Lung (tissue), 12 donors: ENCODE data around the gene SLC17A3. TPM values are rescaled to one million over a fixed set of nuclear protein-coding genes. Genes with fewer than 3 reads are reported as not detected.

Experiments
- ATAC-seq: fragments of 200-7000 bp; cut with Tn5 transposase; one replicate; pipeline ENCODE4 v1.9.1; 2020; ENCODE audit warnings: moderate number of reproducible peaks; ENCODE audit not compliant: insufficient read depth, low FRiP score
- DNase-seq, 3 donors: peaks; one replicate each; pipeline ENCODE4 v3.0.0-alpha.2; 2013 to 2017
- H3K27ac ChIP-seq, 2 donors: one replicate each; pipeline ENCODE4 v1.5.1; 2013; ENCODE audit warnings: mild to moderate bottlenecking in 2 of 2, moderate library complexity in 2 of 2, control low read depth in 1 of 2, inconsistent platforms in 1 of 2, low read depth in 1 of 2, low read length in 1 of 2
- H3K27me3 ChIP-seq, 3 donors: one replicate each; pipeline ENCODE4 v1.5.1; 2013; ENCODE audit warnings: low read length in 2 of 3; ENCODE audit not compliant: control insufficient read depth in 3 of 3, insufficient read depth in 3 of 3
- H3K36me3 ChIP-seq, 4 donors: one replicate each; pipeline ENCODE4 v1.5.1; 2013; ENCODE audit warnings: low read length in 4 of 4, mild to moderate bottlenecking in 1 of 4, moderate library complexity in 1 of 4; ENCODE audit not compliant: control insufficient read depth in 4 of 4, insufficient read depth in 4 of 4
- H3K4me1 ChIP-seq, 5 donors: one replicate each; pipeline ENCODE4 v1.5.1; 2013; ENCODE audit warnings: low read length in 5 of 5, mild to moderate bottlenecking in 2 of 5, moderate library complexity in 1 of 5; ENCODE audit not compliant: control insufficient read depth in 5 of 5, insufficient read depth in 5 of 5
- H3K4me3 ChIP-seq: one replicate; pipeline ENCODE4 v1.5.1; 2013; ENCODE audit warnings: mild to moderate bottlenecking, control low read depth, moderate library complexity
- H3K9ac ChIP-seq, 2 donors: one replicate each; pipeline ENCODE4 v1.5.1; 2013; ENCODE audit warnings: low read length in 2 of 2, control low read depth in 1 of 2; ENCODE audit not compliant: insufficient read depth in 1 of 2
- H3K9me3 ChIP-seq, 4 donors: one replicate each; pipeline ENCODE4 v1.5.1; 2013; ENCODE audit warnings: low read length in 3 of 4, mild to moderate bottlenecking in 1 of 4, moderate library complexity in 1 of 4; ENCODE audit not compliant: control insufficient read depth in 4 of 4, insufficient read depth in 3 of 4
- CTCF ChIP-seq: IDR thresholded peaks from 2 replicates; pipeline ENCODE4 v1.5.1; 2012; ENCODE audit warnings: mild to moderate bottlenecking; ENCODE audit errors: control extremely low read depth, extremely low read depth
- WGBS, 2 donors: extraction: QIAGEN DNeasy Blood & Tissue Kit; methylation state at CpG; one replicate each; pipeline ENCODE4 v1.1.7; 2013; 5-methylcytosine and 5-hydroxymethylcytosine counted together
- polyA plus RNA-seq, 2 donors: library from polyadenylated mRNA; stranded (reverse); fragments of 200-250 nt; gene quantifications; one replicate each; pipeline ENCODE4 v1.2.1, GENCODE V29; 2013
- total RNA-seq, 2 donors: library from RNA; depleted of rRNA in 1 of 2; stranded (reverse); fragments of >200 nt in 1 of 2; gene quantifications; one replicate each; pipeline ENCODE4 v1.2.1, GENCODE V29; 2014 to 2021
- donor health status: control.
- donor health status: control.
- donor health status: Bipolar disorder and iron deficiency.
- donor health status: healthy.
- donor health status: DM: yes; HTN: yes; CAD: no.

The SLC17A3 gene
- total and polyA plus RNA-seq, 4 donors, result not detected

- Histone ChIP-seq H3K36me3 (no peaks in the 10 kb centered on the region), H3K9me3 (no peaks in the 10 kb centered on the region), H3K27me3 (peaks cover 0 to 2% (median 0%) of the 10 kb centered on the region in 3 donors), H3K4me1 (no peaks in the 10 kb centered on the region), H3K4me3 (no peak overlapping the region), H3K9ac (no peak overlapping the region), H3K27ac (no peak overlapping the region)
- ATAC-seq (no peak), DNase-seq (no peak)
- WGBS, 2 donors, result 67 to 79% methylated on average over 3 of the region's 3 CpGs
- no peak for TF ChIP-seq CTCF
These were observed 949 bp upstream of the SLC17A3 start for GRCh38 chr6:25874822-25875562.

GRCh38 chr6:25872814-25873213, 1.2 kb downstream of the SLC17A3 start:
- Histone ChIP-seq H3K27ac (no peak overlapping the region), H3K27me3 (no peaks in the 10 kb centered on the region), H3K36me3 (no peaks in the 10 kb centered on the region), H3K4me3 (no peak overlapping the region), H3K9ac (no peak overlapping the region), H3K9me3 (no peaks in the 10 kb centered on the region), H3K4me1 (no peaks in the 10 kb centered on the region)
- no peak for ATAC-seq
- WGBS, 2 donors, result 97 to 100% methylated on average over 1 of the region's 1 CpG
- no peak for TF ChIP-seq CTCF
- no peak for DNase-seq

GRCh38 chr6:25869840-25870239, 4.2 kb downstream of the SLC17A3 start:
- H3K36me3 ChIP-seq, result no peaks in the 10 kb centered on the region
- ATAC-seq, result no peak
- no peak for DNase-seq
- no peak overlapping the region for H3K4me3 ChIP-seq
- H3K27ac ChIP-seq, result no peak overlapping the region
- H3K27me3 ChIP-seq, result no peaks in the 10 kb centered on the region
- TF ChIP-seq CTCF, result no peak
- H3K9ac ChIP-seq, result no peak overlapping the region
- no peaks in the 10 kb centered on the region for H3K4me1 ChIP-seq
- 83 to 91% methylated on average over 1 of the region's 1 CpG for WGBS, 2 donors
- no peaks in the 10 kb centered on the region for H3K9me3 ChIP-seq
